Spleen (tissue), 7 donors: Measurements from ENCODE around the gene NKD1.

Experiments
- POLR2AphosphoS5 ChIP-seq, 3 donors: sonication (generic); formaldehyde crosslinking; IDR thresholded peaks; one replicate each; pipeline ENCODE4 v1.5.1; 2017; ENCODE audit warnings: antibody characterized with exemption in 3 of 3
- TF ChIP-seq, protein P1 (sequence below), 11 experiments: fragments of 200-600 bp in 7 of 11; fragments of 450-650 bp in 4 of 11; sonication (generic) in 4 of 11; IDR thresholded peaks in 8 of 11; conservative IDR thresholded peaks in 3 of 11; 1 replicate in 7 of 11; 2 replicates in 4 of 11; pipeline versions ENCODE4 v1.4.0 to v1.8.0; 2016 to 2021; ENCODE audit warnings: antibody characterized with exemption in 11 of 11, inconsistent platforms in 4 of 11, mild to moderate bottlenecking in 1 of 11
- donor health status: DM: no; HTN: no; CAD: no; lungs with moderate emphysema.
- donor health status: DM: no; HTN: no; CAD: no.
- donor health status: DM: no; HTN: no; CAD: no.

DNA sequence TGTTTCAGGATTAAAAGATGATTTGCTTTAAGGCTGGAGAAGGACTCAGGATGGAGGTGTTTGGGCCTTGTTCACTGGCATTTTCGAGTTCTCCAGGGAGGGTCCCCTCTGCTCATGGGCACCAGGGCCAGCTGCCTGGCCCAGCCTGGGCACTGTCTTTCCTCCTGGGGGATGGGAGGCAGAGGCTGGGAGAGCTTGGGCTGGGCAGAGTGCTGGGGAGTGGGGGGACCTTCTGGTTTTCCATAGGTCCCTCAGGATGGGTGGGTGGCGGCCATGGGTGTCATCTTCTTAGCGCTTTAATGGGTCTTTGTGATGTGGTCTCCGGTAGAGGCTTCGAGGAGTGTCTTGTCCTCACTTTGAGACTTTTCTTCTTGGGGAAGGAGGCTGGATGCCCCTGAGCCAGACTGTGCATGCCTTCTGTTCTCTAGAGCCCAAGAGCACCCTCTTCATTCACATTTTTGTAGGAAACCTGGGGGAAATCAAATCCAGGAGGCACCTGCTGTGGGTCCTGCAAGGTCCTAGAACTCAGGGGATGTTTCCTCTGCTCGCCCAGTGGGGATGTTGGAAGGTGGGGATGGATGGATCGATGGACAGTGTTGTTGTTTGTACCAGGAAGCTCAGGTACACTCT, 5.7 kb downstream of the NKD1 start:
- TF ChIP-seq, protein P1, sequence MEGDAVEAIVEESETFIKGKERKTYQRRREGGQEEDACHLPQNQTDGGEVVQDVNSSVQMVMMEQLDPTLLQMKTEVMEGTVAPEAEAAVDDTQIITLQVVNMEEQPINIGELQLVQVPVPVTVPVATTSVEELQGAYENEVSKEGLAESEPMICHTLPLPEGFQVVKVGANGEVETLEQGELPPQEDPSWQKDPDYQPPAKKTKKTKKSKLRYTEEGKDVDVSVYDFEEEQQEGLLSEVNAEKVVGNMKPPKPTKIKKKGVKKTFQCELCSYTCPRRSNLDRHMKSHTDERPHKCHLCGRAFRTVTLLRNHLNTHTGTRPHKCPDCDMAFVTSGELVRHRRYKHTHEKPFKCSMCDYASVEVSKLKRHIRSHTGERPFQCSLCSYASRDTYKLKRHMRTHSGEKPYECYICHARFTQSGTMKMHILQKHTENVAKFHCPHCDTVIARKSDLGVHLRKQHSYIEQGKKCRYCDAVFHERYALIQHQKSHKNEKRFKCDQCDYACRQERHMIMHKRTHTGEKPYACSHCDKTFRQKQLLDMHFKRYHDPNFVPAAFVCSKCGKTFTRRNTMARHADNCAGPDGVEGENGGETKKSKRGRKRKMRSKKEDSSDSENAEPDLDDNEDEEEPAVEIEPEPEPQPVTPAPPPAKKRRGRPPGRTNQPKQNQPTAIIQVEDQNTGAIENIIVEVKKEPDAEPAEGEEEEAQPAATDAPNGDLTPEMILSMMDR (IDR thresholded peaks at IDR 0.05 in 8 of 11, conservative IDR thresholded peaks at IDR 0.05 in 3 of 11): no peak
- no peak for TF ChIP-seq POLR2AphosphoS5 (IDR thresholded peaks at IDR 0.05)
